Measurements from ENCODE around the gene FLNC.
A peak's percentile ranks its signal among the peaks of the same experiment; 100 is the strongest.

The FLNC gene

GRCh38 chr7:128865996-128866877 lies 36.0 kb downstream of the FLNC start:
- no peak for DNase-seq

GRCh38 chr7:128867241-128867640 lies 37.0 kb downstream of the FLNC start:
- no peak for DNase-seq

DNA sequence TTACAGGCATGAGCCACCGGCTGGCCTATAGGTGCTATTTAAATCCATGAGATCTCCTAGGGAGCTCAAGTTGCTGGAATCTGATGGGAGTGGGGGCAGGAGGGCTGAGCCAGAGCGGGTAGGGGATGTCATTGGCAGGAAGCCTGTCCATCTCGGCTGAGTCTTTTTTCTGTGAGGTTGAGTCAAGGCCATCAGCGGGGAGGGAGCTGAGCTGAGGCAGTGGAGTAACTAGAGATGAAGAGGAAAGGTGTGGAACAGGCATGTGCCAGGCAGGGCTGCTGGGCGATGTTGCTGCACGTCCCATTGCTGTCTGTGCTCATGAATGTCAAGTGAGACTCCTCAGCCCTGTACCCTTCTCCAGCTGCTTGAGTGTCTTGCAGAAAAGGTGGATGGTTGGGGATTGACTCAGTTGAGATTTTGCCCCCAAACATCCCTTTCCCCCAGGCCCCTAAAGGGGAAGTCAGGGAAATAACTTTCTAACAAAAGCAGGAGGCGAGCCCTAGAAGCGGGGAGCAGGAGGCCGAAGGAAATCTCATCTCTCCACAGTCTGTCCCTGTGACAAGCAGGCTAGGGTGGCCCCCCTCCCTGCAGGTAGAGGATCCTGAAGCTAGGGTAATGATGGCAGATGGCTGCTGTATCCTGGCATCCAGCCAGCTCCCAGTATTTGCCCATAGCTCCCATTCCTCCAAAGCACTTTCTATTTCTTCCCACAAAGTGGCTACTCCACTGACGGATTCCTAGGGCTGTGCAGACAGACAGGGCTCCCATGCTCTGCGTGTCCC lies 37.8 kb downstream of the FLNC start:
- DNase-seq, result no peak

DNA sequence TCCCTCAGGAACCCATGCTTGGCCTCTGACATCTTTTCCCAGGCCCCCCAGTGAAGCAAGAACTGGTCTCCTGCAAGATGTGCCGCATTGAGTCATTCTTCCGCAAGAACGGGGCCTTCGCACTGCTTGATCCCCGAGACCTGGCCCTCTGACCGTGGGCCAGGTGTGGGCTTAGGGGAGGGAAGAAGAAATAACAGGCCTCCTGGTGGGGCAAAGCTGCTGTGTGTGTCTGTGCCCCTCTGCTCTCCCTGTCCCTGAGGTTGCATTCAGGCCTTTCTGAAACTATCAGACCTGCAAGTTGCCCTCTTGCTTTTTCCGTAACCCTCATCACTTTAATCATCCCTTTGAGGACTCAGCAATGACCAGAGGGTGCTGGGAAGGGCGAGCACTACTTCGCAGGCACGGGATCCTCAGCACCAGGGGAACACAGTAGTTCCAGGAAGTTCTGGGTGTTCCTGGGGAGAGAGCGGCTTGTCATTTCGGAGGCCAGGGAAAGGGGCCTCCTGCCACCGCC lies 38.5 kb downstream of the FLNC start:
- no peak for DNase-seq

GRCh38 chr7:128869138-128869943 lies 39.1 kb downstream of the FLNC start:
- DNase-seq, result peak; percentile 54

- no peak for DNase-seq
Observed at GRCh38 chr7:128869944-128870285, 39.7 kb downstream of the FLNC start.

DNA sequence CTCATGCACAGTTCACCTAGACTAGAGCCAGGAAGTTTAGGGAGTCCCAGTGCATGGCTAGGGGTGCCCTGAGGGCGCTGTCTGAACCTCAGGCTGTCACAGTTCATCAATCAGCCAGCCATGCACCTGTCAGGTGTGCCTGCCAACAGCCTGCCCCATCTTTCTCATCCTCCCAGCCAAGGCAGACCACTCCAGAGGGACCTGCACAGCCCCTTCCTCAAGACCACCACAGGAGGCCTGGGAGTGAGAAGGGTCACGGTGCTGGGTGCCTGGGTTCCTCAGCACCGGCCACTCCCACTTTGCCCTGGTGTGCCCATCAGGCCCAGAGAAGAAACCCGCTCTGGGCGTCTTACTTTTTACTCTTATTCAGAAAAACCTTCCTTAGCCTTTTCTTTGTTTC lies 40.8 kb downstream of the FLNC start:
- no peak for DNase-seq

GRCh38 chr7:128872394-128872824 lies 42.2 kb downstream of the FLNC start:
- no peak for DNase-seq

GRCh38 chr7:128873234-128873633 lies 43.0 kb downstream of the FLNC start:
- no peak for DNase-seq

DNA sequence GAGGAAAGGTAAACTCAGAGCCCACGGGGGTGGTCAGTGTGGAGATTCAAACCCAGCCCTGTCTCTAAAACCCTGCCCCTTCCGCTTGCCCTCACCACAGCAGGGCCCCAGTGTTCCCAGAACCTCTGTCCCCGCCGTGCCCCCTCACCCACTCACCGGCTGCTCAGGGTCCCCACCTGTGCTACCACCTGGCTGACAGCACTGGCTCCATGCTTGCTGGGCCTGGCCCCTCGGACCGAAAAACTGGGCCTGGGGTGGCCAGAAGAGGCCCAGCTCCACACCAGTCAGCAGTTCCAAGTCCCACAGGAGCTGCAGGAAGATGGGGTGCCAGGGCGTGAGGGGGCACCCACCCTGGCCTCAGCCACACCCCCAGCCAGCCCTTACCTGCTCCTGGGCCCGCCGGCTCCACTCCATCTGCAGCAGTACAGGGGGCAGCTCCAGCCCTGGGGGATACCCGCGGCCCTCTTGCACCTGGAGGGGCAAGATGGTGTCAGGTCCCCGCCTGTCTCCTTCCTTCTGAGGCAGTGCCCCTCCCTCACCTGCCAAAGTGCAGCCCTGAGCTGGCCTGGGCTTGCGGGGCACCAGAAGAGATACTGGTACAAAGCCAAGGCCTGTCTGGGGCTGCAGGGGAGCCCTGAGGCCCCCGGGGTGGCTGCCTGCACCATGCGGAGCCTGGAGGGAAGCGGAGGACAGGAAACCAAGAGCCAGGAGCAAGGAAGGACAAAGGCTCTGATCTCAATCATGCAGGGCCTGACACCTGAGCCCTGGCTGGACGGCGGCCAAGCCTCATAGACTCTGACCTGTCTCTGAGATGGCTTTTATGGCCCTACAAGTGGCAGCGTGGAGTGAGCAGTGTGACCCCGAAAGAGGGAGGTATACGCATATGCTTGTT lies 44.2 kb downstream of the FLNC start:
- DNase-seq, result no peak

GRCh38 chr7:128875523-128875948 lies 45.3 kb downstream of the FLNC start:
- no peak for DNase-seq

DNA sequence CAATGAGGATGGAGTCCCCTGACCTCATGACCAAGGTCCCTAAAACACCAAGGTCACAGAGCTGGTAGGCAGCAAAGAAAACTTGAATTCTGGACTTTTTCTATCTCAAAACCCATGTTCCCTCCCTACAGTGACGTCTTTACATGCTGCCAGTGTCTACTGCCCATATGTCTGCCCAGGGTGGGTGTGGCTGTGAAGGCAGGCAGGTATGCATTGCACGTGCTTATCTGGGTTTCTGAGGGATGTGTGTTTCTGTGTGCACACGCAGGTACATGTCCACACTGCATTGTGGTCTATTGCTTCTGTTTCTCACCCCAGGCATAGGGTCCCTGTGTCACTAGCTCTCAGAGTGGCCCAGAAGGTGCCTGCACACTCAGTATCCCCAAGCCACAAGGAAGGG lies 45.9 kb downstream of the FLNC start:
- no peak for DNase-seq

DNA sequence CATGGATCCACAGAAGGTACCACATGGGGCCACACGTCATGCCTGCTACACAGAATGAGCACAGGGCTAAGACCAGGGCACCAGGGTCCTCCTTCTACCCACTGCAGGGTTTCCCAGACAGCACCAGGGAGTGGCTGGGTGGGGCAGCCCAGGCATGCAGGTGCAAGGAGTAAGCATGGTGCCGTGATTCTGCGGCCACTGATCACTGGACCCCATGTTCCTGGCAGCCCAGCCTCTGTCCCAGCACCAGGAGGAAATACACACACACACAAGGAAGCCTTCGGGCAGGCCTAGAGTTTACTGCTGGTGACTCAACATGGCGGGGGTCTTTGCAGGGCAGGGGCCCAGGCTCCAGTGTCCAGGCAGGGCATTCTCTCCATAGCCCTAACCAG lies 46.4 kb downstream of the FLNC start:
- DNase-seq, result no peak

DNA sequence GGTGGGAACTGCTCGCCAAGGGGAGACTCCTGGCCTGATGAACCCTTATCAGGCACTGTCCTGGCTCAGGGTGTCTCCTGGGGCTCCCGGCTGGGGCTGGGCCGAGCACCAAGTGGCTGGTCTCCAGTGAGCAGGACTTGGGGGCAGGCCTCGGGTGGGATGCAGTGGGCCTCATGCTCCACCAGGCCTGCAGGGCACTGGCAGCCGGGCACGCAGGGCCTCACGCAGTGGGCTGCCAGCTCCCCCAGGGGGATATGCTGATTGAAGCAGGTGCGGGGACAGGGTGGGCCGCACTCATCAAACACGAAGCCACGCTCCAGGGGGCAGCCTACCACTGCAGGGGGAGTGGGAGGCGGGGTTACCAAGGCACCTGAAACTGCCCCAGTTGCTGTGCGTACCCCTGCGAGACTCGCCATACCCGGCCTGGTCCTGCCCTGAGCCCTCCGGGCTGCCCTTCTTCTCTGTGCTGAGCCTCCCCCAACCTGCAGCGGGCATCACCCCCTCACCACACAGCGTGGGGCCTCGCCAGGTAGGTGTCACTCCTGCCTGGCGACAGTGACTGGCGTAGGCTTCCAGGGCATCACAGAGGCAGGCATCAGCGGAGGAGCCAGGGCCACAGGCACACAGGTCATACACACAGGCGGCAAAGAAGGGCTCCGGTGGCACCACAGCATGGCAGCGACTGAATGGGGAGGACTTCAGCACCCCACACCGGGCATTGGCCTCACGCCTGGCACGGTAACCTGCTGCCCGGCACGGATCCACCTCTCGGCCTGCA lies 47.0 kb downstream of the FLNC start:
- DNase-seq, result no peak

DNA sequence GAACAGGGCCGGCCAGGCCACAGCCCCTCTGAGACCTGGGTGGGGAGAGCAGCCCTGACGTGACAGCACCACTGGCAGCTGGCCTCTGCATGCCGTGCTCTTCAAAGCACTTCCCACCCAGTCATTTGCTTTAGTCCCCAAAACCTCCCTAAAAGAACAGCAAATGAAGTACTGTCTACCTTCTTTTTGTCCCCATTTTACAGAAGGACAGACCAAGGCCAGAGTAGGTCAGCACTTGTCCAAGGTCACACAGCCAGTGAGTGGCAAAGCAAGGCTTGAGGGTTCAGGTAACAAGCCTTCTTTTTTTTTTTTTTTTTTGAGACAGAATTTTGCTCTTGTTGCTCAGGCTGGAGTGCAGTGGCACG lies 47.5 kb downstream of the FLNC start:
- no peak for DNase-seq

GRCh38 chr7:128878226-128879105 lies 48.3 kb downstream of the FLNC start:
- no peak for DNase-seq

DNA sequence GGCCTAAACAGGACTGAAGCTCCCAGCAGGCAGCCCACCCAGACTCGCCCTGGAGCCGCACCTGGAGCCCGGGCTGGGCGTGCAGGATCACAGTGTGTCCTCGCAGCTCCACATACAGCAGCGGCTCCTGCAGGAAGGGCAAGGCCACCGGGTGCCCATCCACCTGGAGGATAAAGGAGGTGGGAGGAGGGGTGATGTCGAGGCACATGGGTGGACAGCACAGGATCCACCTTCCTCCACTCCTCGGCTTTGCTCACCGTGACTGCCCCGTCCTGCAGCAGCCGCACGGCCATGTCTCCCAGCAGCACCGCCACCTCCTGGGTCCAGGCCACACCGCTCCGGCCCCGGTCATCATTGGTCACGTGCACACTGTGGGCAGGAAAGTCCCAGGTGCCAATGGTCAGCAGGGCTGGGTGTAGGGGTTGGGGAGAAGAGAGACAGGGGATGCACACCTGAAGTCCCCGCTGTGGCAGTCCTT lies 49.3 kb downstream of the FLNC start:
- DNase-seq, result no peak

- no peak for DNase-seq
Observed at GRCh38 chr7:128879939-128880746, 49.9 kb downstream of the FLNC start.

DNA sequence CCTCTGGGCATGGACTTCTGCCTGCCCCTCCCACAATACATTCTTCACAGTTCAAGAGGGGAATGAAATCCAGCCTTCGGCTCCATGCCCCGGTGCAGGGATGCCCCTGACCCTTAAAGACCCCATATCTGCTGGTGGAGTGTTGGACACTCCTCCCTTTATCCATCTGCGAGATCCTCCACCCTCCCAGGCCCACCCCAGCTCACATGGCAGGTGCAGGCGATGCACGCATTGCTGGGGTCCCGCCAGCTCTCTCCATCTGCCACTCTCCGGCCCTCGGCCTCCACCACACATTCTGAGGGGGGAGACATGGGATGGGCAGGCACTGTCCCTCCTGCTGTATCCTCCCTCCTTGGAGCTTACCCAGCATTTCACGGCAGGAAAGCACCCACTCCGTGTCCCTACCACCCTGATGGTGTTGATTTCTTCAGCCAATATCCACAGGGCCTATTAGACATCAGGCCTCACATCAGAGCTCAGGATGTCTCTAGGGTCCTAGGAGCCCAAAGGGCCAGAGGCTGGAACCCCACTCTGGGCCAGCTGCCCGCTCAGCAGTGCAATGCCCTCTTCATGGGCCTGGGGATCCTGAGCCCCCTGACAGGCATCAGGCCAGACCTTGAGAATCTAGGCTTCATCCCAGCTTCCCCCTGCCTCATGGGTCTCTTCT lies 50.7 kb downstream of the FLNC start:
- DNase-seq, result no peak
